ENCODE data around the gene POLR2L. TPM values are rescaled to one million over a fixed set of nuclear protein-coding genes. Genes with fewer than 3 reads are reported as not detected.

POLR2L gene
- total RNA-seq, 2 donors from 2014 or later: 33.5 to 83.4 TPM

DNA sequence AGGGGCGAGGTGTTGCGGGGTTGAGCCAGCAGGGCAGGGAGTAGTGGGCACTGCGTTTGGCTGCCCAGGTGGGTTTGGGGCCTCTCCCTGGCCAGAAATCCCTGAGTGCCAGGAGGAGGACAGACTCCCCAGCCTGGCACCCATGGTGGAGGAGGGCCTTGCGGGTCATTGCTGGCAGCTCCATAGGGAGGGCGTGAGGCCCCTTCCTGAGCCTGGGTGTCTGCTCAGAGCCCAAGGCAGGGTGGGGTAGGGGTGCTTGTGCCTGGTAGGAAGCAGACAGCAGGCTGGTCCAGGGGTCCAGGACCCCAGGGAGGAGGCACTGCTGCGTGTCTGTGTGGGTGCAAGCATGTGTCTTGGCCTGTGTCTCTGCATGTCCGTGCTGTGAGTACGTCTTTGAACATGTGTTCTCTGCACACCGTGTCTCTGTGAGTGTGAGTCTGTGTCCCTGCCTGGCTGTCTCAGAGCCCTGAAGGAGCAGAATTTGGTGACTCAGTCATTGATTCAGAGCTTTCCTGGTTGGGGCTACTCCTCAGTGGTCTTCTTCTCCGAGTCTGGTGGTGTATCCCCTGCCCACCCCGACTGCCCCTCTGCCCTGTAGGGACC, 4.3 kb upstream of the POLR2L start:
- Histone ChIP-seq H3K27me3 (peaks cover 0 to 6% of the 10 kb centered on the region in 2 donors), H3K4me1 (peaks cover 60% of the 10 kb centered on the region), H3K9me3 (no peaks in the 10 kb centered on the region), H3K4me3 (no peak overlapping the region), H3K27ac (peak overlapping the region in 2 of 4 donors; percentile 27 to 93), H3K36me3 (replicated peaks in 1 of 2; ENCODE audit: insufficient read depth in 1 of 2, low read depth in 2 of 2) (no peaks in the 10 kb centered on the region)
- WGBS, 2 donors: 63 to 78% methylated on average over 7 to 11 of the region's 11 CpGs
- no peak for TF ChIP-seq POLR2A (IDR thresholded peaks at IDR 0.05)
- TF ChIP-seq, protein P1, sequence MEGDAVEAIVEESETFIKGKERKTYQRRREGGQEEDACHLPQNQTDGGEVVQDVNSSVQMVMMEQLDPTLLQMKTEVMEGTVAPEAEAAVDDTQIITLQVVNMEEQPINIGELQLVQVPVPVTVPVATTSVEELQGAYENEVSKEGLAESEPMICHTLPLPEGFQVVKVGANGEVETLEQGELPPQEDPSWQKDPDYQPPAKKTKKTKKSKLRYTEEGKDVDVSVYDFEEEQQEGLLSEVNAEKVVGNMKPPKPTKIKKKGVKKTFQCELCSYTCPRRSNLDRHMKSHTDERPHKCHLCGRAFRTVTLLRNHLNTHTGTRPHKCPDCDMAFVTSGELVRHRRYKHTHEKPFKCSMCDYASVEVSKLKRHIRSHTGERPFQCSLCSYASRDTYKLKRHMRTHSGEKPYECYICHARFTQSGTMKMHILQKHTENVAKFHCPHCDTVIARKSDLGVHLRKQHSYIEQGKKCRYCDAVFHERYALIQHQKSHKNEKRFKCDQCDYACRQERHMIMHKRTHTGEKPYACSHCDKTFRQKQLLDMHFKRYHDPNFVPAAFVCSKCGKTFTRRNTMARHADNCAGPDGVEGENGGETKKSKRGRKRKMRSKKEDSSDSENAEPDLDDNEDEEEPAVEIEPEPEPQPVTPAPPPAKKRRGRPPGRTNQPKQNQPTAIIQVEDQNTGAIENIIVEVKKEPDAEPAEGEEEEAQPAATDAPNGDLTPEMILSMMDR (IDR thresholded peaks at IDR 0.05): no peak
- DNase-seq: no peak
- intact Hi-C loops (cut with DNase I): loop anchor here (5.0 kb wide), 1 partner anchor 76 kb away; no protein-coding TSS in a partner anchor
- no peak for ATAC-seq

DNA sequence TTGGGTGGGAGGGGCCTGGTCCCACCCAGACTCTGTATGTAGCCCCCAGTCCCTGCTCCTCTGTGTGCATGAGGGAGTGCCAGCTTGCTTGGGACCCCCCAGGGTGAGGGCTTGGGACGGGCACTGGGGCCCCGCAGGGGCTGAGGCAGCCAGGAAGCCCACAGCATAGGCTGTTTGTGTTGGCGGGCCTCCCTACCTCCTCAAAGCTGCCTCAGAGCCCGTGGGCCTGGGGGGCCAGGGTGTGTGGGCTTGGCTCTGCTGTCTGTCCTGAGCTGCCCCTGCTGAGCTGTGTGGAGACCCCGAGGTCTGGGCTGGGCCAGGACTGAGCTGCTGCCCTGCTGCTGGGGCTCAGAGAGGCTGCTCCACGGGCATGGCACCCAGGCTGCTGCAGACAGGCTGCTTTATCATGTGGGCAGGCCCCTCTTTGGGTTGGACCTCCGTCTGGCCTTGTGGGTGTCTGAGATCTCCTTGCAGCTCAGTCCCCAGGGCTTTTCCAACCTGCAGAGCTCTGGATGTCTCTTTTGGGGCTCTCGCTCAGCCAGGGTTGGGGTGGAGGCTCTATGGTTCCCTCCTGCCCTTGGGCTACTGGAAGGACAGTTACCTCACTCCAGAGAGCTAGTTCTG, 3.7 kb upstream of the POLR2L start:
- TF ChIP-seq, protein P1 (IDR thresholded peaks at IDR 0.05): no peak
- no peak for TF ChIP-seq POLR2A (IDR thresholded peaks at IDR 0.05)
- H3K4me3 ChIP-seq: no peak overlapping the region
- ATAC-seq: no peak
- WGBS, 2 donors: 53 to 58% methylated on average over 3 to 8 of the region's 8 CpGs
- no peaks in the 10 kb centered on the region for H3K9me3 ChIP-seq
- no peaks in the 10 kb centered on the region for H3K36me3 ChIP-seq (replicated peaks in 1 of 2; ENCODE audit: insufficient read depth in 1 of 2, low read depth in 2 of 2)
- H3K27ac ChIP-seq: peak overlapping the region in 3 of 4 donors; percentile 91 to 96 (median 93)
- peaks cover 0 to 6% of the 10 kb centered on the region in 2 donors for H3K27me3 ChIP-seq
- intact Hi-C loops (cut with DNase I): loop anchor here (5.0 kb wide), 1 partner anchor 76 kb away; no protein-coding TSS in a partner anchor
- peaks cover 66% of the 10 kb centered on the region for H3K4me1 ChIP-seq
- DNase-seq: no peak

DNA sequence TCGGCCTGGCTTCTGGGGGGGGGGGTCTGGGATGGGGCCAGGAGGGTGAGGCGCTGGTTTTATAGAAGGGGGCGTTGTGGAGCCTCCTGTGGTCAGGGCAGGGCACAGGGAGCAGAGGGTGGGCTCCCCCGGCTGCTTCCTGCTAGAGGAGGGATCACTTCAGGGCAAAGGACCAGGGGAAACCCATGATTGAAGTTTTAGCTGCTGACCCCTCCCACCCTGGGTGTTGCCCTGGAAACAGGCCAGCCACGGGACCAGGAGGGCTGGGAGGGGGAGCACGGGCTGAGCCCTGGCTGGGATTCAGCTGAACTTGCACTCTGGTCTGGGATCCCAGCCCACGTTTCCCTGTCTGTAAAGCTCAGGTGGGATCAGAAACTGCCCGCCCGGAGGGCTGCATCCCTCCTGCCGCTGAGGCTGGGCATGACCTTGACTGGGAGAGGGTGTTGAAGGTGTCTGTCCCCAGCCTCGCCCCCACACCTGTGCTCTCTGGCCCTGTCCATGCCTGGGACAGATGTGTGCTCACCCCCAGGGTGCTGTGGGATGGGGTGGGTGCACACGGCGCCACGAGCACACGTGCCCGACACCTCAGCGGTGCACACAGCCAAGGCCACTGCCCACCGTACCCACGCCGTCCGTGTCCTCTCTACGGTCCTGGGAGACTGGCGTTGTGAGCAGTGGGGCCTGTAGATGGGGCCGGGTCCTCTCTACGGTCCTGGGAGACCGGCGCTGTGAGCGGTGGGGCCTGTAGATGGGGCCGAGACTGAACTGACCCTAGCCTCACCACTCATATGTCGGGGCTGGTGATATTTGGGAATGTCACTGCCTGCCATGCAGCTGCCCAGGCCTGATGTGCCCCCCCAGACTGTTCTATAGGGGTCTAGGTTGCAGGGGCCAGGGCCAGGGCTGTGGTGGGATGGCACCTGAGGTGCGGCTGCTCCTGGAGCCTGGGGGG, 2.6 kb upstream of the POLR2L start:
- peak; percentile 31 for ATAC-seq
- Histone ChIP-seq H3K9me3 (no peaks in the 10 kb centered on the region), H3K36me3 (replicated peaks in 1 of 2; ENCODE audit: insufficient read depth in 1 of 2, low read depth in 2 of 2) (peaks cover 0 to 2% of the 10 kb centered on the region in 2 donors), H3K27me3 (peaks cover 0 to 6% of the 10 kb centered on the region in 2 donors), H3K4me1 (peaks cover 66% of the 10 kb centered on the region), H3K4me3 (no peak overlapping the region), H3K27ac (peak overlapping the region; percentile 82 to 96 (median 92))
- DNase-seq: peak; percentile 77 to 92 (median 88)
- TF ChIP-seq, protein P1 (IDR thresholded peaks at IDR 0.05): no peak
- TF ChIP-seq POLR2A (IDR thresholded peaks at IDR 0.05): peak in 1 of 3 donors; percentile 16
- intact Hi-C loops (cut with DNase I): loop anchor here (5.0 kb wide), 1 partner anchor 77 kb away; no protein-coding TSS in a partner anchor
- 47% methylated on average over 28 of the region's 31 CpGs; no CpG with 5 or more reads in 1 of the 2 donors for WGBS, 2 donors

DNA sequence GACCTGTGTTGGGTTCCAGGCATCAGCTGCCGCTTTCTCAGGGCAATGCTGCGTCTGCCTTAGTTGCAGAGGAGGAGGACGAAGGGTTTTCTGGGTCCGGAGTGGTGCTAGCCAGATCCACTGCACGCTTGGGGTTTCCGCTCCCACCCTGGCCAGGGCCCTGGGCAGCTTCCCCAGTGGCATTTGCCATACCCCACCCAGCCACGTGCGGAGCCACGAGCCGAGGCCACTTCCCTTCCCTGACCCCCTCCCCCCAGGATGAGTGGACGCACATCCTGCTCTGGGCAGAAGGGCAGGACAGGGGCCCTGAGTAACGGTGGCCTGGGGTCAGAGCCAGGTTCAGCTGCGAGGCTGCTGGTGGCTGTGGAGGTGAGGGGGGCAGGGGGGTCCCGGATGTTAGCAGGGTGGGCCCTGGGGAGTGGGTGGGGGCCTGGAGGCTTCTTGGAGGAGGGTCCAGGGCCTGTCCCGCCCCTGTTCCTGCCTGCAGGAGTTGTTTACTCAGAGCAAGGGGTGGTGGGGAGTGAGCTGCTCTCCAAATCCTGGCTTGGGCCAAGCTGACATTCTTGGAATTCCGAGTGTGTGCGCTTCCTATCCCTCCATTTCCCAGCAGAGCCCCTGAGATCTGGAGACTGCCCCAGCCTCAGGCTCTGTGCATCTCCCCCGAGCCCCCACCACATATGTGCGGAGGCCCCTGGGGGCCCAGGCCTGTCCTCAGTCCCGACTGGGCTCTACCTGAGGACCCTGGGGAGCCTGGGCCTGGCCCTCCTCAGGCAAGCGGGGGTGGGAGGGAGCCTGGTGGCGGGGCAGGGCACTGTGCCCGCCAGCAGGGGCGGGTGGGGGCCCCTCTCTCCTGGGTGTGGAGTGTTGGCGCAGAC, 1.7 kb upstream of the POLR2L start:
- ATAC-seq: peak; percentile 44

More for the DNA sequence above, 1.7 kb upstream of the POLR2L start:
- TF ChIP-seq, protein P1 (IDR thresholded peaks at IDR 0.05): peak in 1 of 7 experiments; percentile 16
- peak; percentile 7 to 62 (median 52) for TF ChIP-seq POLR2A (IDR thresholded peaks at IDR 0.05)
- Histone ChIP-seq H3K4me1 (peaks cover 64% of the 10 kb centered on the region), H3K27ac (peak overlapping the region; percentile 82 to 96 (median 92)), H3K9me3 (no peaks in the 10 kb centered on the region), H3K36me3 (replicated peaks in 1 of 2; ENCODE audit: insufficient read depth in 1 of 2, low read depth in 2 of 2) (peaks cover 0 to 7% of the 10 kb centered on the region in 2 donors), H3K4me3 (peak overlapping the region in 1 of 2 donors; percentile 81), H3K27me3 (peaks cover 0 to 2% of the 10 kb centered on the region in 2 donors)
- DNase-seq: peak; percentile 76 to 91 (median 82)
- WGBS, 2 donors: 6 to 20% methylated on average over 2 to 24 of the region's 25 CpGs
- intact Hi-C loops (cut with DNase I): no loop called here

Measured in body of pancreas (tissue), 4 donors.